Endothelial cell of umbilical vein (primary cell): ENCODE results near the gene COL28A1. TPM values are rescaled to one million over a fixed set of nuclear protein-coding genes. Genes with fewer than 3 reads are reported as not detected.

Source experiments
- BruUV-seq: library from RNA; stranded (reverse); fragments of 400-500 nt; replicated peaks from 2 replicates; lab custom pipeline; 2021; lab: Mats Ljungman, UMichigan
- CTCF ChIA-PET: fragments of 300-600, 350-600 bp; sonication (Branson Sonifier 250); formaldehyde crosslinking; loops from one replicate; lab custom pipeline; 2021; ENCODE audit warnings: antibody characterized with exemption, inconsistent platforms; lab: Charles Lee
- POLR2A ChIA-PET: fragments of 300-600, 350-600 bp; sonication (Branson Sonifier 250); formaldehyde crosslinking; loops from one replicate; lab custom pipeline; 2021; ENCODE audit warnings: antibody characterized with exemption, inconsistent platforms; lab: Charles Lee
- DNase-seq: peaks from one replicate; pipeline ENCODE4 v3.0.0-alpha.2; 2011; ENCODE audit warnings: low read depth, low spot score
- FAIRE-seq: peaks from 2 replicates; lab custom pipeline; 2011; peaks lifted over from hg19 to GRCh38; lab: Jason Lieb, UNC
- H2AFZ ChIP-seq: 2 replicates; pipeline ENCODE4 v1.6.0; 2012; ENCODE audit warnings: low read depth, low read length, control low read depth, inconsistent platforms
- H3K27ac ChIP-seq: 2 replicates; pipeline ENCODE4 v1.5.1; 2011; ENCODE audit warnings: low read depth, mild to moderate bottlenecking, control low read depth, low read length, moderate library complexity; ENCODE audit not compliant: insufficient read depth
- H3K27me3 ChIP-seq, 2 experiments: 2 replicates each; pipeline versions ENCODE4 v1.6.0 to v1.6.1; 2011; ENCODE audit warnings: low read length in 2 of 2, mixed read lengths in 1 of 2; ENCODE audit not compliant: control insufficient read depth in 2 of 2, insufficient read depth in 2 of 2
- H3K36me3 ChIP-seq, 2 experiments: 2 replicates in 1 of 2; 3 replicates in 1 of 2; pipeline ENCODE4 v1.5.1; 2011; ENCODE audit warnings: low read length in 2 of 2, mild to moderate bottlenecking in 1 of 2, moderate library complexity in 1 of 2; ENCODE audit not compliant: control insufficient read depth in 2 of 2, insufficient read depth in 2 of 2; ENCODE audit errors: extremely low read depth in 1 of 2
- H3K4me1 ChIP-seq: 3 replicates; pipeline ENCODE4 v1.5.1; 2011; ENCODE audit warnings: mild to moderate bottlenecking, low read length; ENCODE audit not compliant: control insufficient read depth, insufficient read depth; ENCODE audit errors: extremely low read depth
- H3K4me2 ChIP-seq: 2 replicates; pipeline ENCODE4 v1.6.1; 2011; ENCODE audit warnings: low read length, control low read depth, mixed read lengths; ENCODE audit not compliant: insufficient read depth
- H3K4me3 ChIP-seq, 3 experiments: fragments of 200-600 bp in 1 of 3; sonication (generic), shearing (Covaris generic) in 1 of 3; replicated peaks in 1 of 3; 2 replicates each; pipeline ENCODE4 v1.5.1; 2011 to 2016; ENCODE audit warnings: control low read depth in 3 of 3, low read length in 3 of 3, mild to moderate bottlenecking in 2 of 3, inconsistent platforms in 1 of 3, low read depth in 1 of 3, moderate library complexity in 1 of 3; ENCODE audit not compliant: insufficient read depth in 1 of 3
- H3K79me2 ChIP-seq: 2 replicates; pipeline ENCODE4 v1.6.0; 2012; ENCODE audit warnings: low read length, inconsistent platforms; ENCODE audit not compliant: control insufficient read depth, insufficient read depth
- H3K9ac ChIP-seq: replicated peaks from 2 replicates; pipeline ENCODE3; 2011; ENCODE audit warnings: low read length, control low read depth; ENCODE audit not compliant: insufficient read depth; ENCODE audit errors: extremely low read depth
- H3K9me1 ChIP-seq: replicated peaks from 3 replicates; pipeline ENCODE4 v1.6.0; 2011; ENCODE audit warnings: mild to moderate bottlenecking, low read length; ENCODE audit not compliant: control insufficient read depth, insufficient read depth; ENCODE audit errors: extremely low read depth
- H3K9me3 ChIP-seq: replicated peaks from 2 replicates; pipeline ENCODE4 v1.5.1; 2012; ENCODE audit warnings: low read length, inconsistent platforms; ENCODE audit not compliant: control insufficient read depth, insufficient read depth
- H4K20me1 ChIP-seq: replicated peaks from 2 replicates; pipeline ENCODE3; 2011; ENCODE audit warnings: mild to moderate bottlenecking, low read length; ENCODE audit not compliant: control insufficient read depth, insufficient read depth; ENCODE audit errors: extremely low read depth
- CTCF ChIP-seq, 2 donors: IDR thresholded peaks; 1 replicate in 1 of 2; 2 replicates in 1 of 2; pipeline ENCODE4 v1.5.1; 2011; ENCODE audit warnings: low read length in 2 of 2, mild to moderate bottlenecking in 2 of 2, moderate library complexity in 2 of 2, control low read depth in 1 of 2, inconsistent platforms in 1 of 2, low read depth in 1 of 2; ENCODE audit not compliant: insufficient read depth in 1 of 2; ENCODE audit errors: extremely low read depth in 1 of 2
- EZH2 ChIP-seq: IDR thresholded peaks from 2 replicates; pipeline ENCODE4 v1.6.1; 2012; ENCODE audit warnings: borderline replicate concordance, low read depth, mild to moderate bottlenecking, moderate library complexity, low read length, inconsistent platforms; ENCODE audit not compliant: severe bottlenecking
- FOS ChIP-seq: IDR thresholded peaks from 2 replicates; pipeline ENCODE4 v1.6.1; 2011; ENCODE audit warnings: mild to moderate bottlenecking, low read length, moderate library complexity, borderline replicate concordance; ENCODE audit not compliant: insufficient read depth
- GATA2 ChIP-seq: IDR thresholded peaks from 2 replicates; pipeline ENCODE4 v1.7.0; 2011; ENCODE audit warnings: low read depth, mild to moderate bottlenecking, moderate library complexity, mixed read lengths, low read length; ENCODE audit not compliant: insufficient read length, insufficient read depth
- JUN ChIP-seq: IDR thresholded peaks from 2 replicates; pipeline ENCODE4 v1.6.1; 2011; ENCODE audit warnings: borderline replicate concordance, low read depth; ENCODE audit not compliant: insufficient read length, insufficient read depth
- MAX ChIP-seq: IDR thresholded peaks from 2 replicates; pipeline ENCODE4 v1.6.1; 2011; ENCODE audit not compliant: insufficient read depth, insufficient read length
- MYC ChIP-seq: IDR thresholded peaks from one replicate; pipeline ENCODE4 v1.6.1; 2011; ENCODE audit warnings: mild to moderate bottlenecking, low read depth, low read length
- POLR2A ChIP-seq: IDR thresholded peaks from 2 replicates; pipeline ENCODE4 v1.6.1; 2012; ENCODE audit warnings: low read depth, mild to moderate bottlenecking, control low read depth, low read length
- POLR2AphosphoS5 ChIP-seq: IDR thresholded peaks from 2 replicates; pipeline ENCODE4 v1.6.1; 2012; ENCODE audit warnings: low read depth, mild to moderate bottlenecking, control low read depth, low read length, moderate library complexity; ENCODE audit not compliant: insufficient read depth
- dilution Hi-C: fragments of 300-500 bp; cut with MboI; formaldehyde crosslinking; loops from one replicate; pipeline ENCODE4 v1.15.0; 2019; ENCODE audit warnings: low sequenced_read_pairs; ENCODE audit not compliant: extremely low pct_ligation_motif_present
- intact Hi-C: fragments of 100-400 bp; cut with micrococcal nuclease; formaldehyde crosslinking; loops from one replicate; pipeline ENCODE4 v1.10.0; 2022
- polyA plus RNA-seq, 4 experiments: library from polyadenylated mRNA; depleted of rRNA in 3 of 4; stranded (reverse) in 3 of 4; unstranded in 1 of 4; fragments of >200 nt; gene quantifications; 2 replicates each; pipeline versions ENCODE4 v1.2.1 to v1.2.3, GENCODE V29; 2011 to 2012; ENCODE audit warnings: missing spikeins in 1 of 4
- total RNA-seq: library from RNA; stranded (reverse); gene quantifications from 2 replicates; pipeline ENCODE4 v1.2.3, GENCODE V29; 2021

Gene COL28A1
- total and polyA plus RNA-seq, 2 donors (not counting 3 experiments of a cell fraction or from before 2014, with no cell fraction given), result not detected

- H3K9ac ChIP-seq, result no peak overlapping the region
- H3K9me1 ChIP-seq, result no peaks in the 10 kb centered on the region
- no peak for FAIRE-seq
- H3K36me3 ChIP-seq, result no peaks in the 10 kb centered on the region
- no peaks in the 10 kb centered on the region for H4K20me1 ChIP-seq
- dilution Hi-C loops (no loop called here), intact Hi-C loops (no loop called here)
- no peak for DNase-seq
- H3K4me1 ChIP-seq, result no peaks in the 10 kb centered on the region
- H3K4me3 ChIP-seq, result no peak overlapping the region
- H2AFZ ChIP-seq, result no peak overlapping the region
- H3K27ac ChIP-seq, result no peak overlapping the region
- H3K79me2 ChIP-seq, result no peaks in the 10 kb centered on the region
- no peaks in the 10 kb centered on the region for H3K9me3 ChIP-seq
- no peaks in the 10 kb centered on the region for H3K27me3 ChIP-seq
- no TSS peak for BruUV-seq
- no peak for TF ChIP-seq MYC
- TF ChIP-seq JUN, result no peak
- H3K4me2 ChIP-seq, result no peak overlapping the region
- CTCF ChIA-PET, result interaction anchor here (1.8 to 2.0 kb wide), 2 partner anchors 114 to 115 kb away, joined by 6 to 32 read pairs; no protein-coding TSS in a partner anchor
- POLR2A ChIA-PET, result no interaction called here
Measured at GRCh38 chr7:7539152-7539551, 3.5 kb upstream of the COL28A1 start.

GRCh38 chr7:7537711-7538110, 2.0 kb upstream of the COL28A1 start:
- Histone ChIP-seq H4K20me1 (no peaks in the 10 kb centered on the region), H2AFZ (no peak overlapping the region), H3K27me3 (no peaks in the 10 kb centered on the region), H3K9me1 (no peaks in the 10 kb centered on the region), H3K4me1 (no peaks in the 10 kb centered on the region), H3K4me2 (no peak overlapping the region), H3K27ac (no peak overlapping the region), H3K36me3 (no peaks in the 10 kb centered on the region), H3K4me3 (no peak overlapping the region), H3K9me3 (no peaks in the 10 kb centered on the region), H3K79me2 (no peaks in the 10 kb centered on the region), H3K9ac (no peak overlapping the region)
- no TSS peak for BruUV-seq
- ChIA-PET POLR2A (no interaction called here), CTCF (interaction anchor here (1.8 kb wide), 1 partner anchor 114 kb away, joined by 6 read pairs; no protein-coding TSS in a partner anchor)
- TF ChIP-seq MYC (no peak), CTCF (IDR thresholded peaks at IDR 0.05; ENCODE audit: extremely low read depth in 1 of 2, insufficient read depth in 1 of 2, low read depth in 1 of 2, low read length in 2 of 2) (no peak), MAX (no peak), POLR2A (no peak), GATA2 (no peak), EZH2 (no peak), FOS (no peak), POLR2AphosphoS5 (no peak), JUN (no peak)
- dilution Hi-C loops, result no loop called here
- FAIRE-seq (no peak), DNase-seq (no peak)
- intact Hi-C loops, result loop anchor here (1.0 kb wide), 1 partner anchor 113 kb away; no protein-coding TSS in a partner anchor
